CD14-positive monocyte (primary cell): ENCODE results near the gene RABAC1. TPM values are rescaled to one million over a fixed set of nuclear protein-coding genes. Genes with fewer than 3 reads are reported as not detected.

ENCODE experiments used
- DNase-seq, 3 donors: peaks; one replicate each; pipeline ENCODE4 v3.0.0-alpha.2; 2011 to 2022
- H2AFZ ChIP-seq: 2 replicates; pipeline ENCODE4 v1.6.0; 2012; ENCODE audit warnings: mild to moderate bottlenecking, low read depth, low read length, inconsistent platforms; ENCODE audit not compliant: insufficient read depth, poor library complexity, severe bottlenecking
- H3K27ac ChIP-seq, 2 donors: 1 replicate in 1 of 2; 2 replicates in 1 of 2; pipeline ENCODE4 v1.5.1; 2012 to 2013; ENCODE audit warnings: low read length in 2 of 2, control low read depth in 1 of 2, inconsistent platforms in 1 of 2, low read depth in 1 of 2, mild to moderate bottlenecking in 1 of 2
- H3K27me3 ChIP-seq, 2 donors: one replicate each; pipeline versions ENCODE4 v1.6.0 to v1.6.1; 2011 to 2013; ENCODE audit warnings: low read length in 2 of 2; ENCODE audit not compliant: control insufficient read depth in 2 of 2, insufficient read depth in 2 of 2
- H3K36me3 ChIP-seq, 2 donors: replicated peaks in 1 of 2; 1 replicate in 1 of 2; 2 replicates in 1 of 2; pipeline versions ENCODE4 v1.5.1 to v1.6.1; 2012 to 2013; ENCODE audit warnings: low read length in 2 of 2, control low read depth in 1 of 2, inconsistent platforms in 1 of 2, mild to moderate bottlenecking in 1 of 2; ENCODE audit not compliant: insufficient read depth in 2 of 2, control insufficient read depth in 1 of 2
- H3K4me1 ChIP-seq, 2 donors: 1 replicate in 1 of 2; 2 replicates in 1 of 2; pipeline versions ENCODE4 v1.5.1 to v1.6.1; 2012 to 2013; ENCODE audit warnings: low read length in 2 of 2, control low read depth in 1 of 2, inconsistent platforms in 1 of 2, mild to moderate bottlenecking in 1 of 2, moderate library complexity in 1 of 2; ENCODE audit not compliant: insufficient read depth in 2 of 2, control insufficient read depth in 1 of 2
- H3K4me2 ChIP-seq: replicated peaks from 2 replicates; pipeline ENCODE3; 2012; ENCODE audit warnings: low read length, moderate library complexity, mild to moderate bottlenecking; ENCODE audit not compliant: poor library complexity, severe bottlenecking; ENCODE audit errors: extremely low read depth
- H3K4me3 ChIP-seq, 3 experiments: fragments of 200-600 bp in 1 of 3; sonication (generic) in 1 of 3; replicated peaks in 1 of 3; 1 replicate in 2 of 3; 2 replicates in 1 of 3; pipeline ENCODE4 v1.5.1; 2011 to 2013; ENCODE audit warnings: low read length in 3 of 3, mild to moderate bottlenecking in 3 of 3, control low read depth in 2 of 3, low read depth in 2 of 3, inconsistent platforms in 1 of 3, moderate library complexity in 1 of 3
- H3K79me2 ChIP-seq: 2 replicates; pipeline ENCODE4 v1.6.0; 2012; ENCODE audit warnings: mild to moderate bottlenecking, control low read depth, inconsistent platforms, low read length, moderate library complexity; ENCODE audit not compliant: insufficient read depth
- H3K9ac ChIP-seq: 2 replicates; pipeline ENCODE4 v1.6.0; 2017; ENCODE audit warnings: low read length, mild to moderate bottlenecking; ENCODE audit not compliant: insufficient read depth, poor library complexity, severe bottlenecking
- H3K9me3 ChIP-seq, 2 donors: replicated peaks in 1 of 2; 1 replicate in 1 of 2; 2 replicates in 1 of 2; pipeline versions ENCODE4 v1.5.1 to v1.6.1; 2012 to 2013; ENCODE audit warnings: low read length in 2 of 2, control low read depth in 1 of 2; ENCODE audit not compliant: control insufficient read depth in 1 of 2, insufficient read depth in 1 of 2
- H4K20me1 ChIP-seq: 2 replicates; pipeline ENCODE4 v1.6.0; 2012; ENCODE audit warnings: mild to moderate bottlenecking, low read length, control low read depth, moderate library complexity; ENCODE audit not compliant: insufficient read depth
- H3K27ac Mint-ChIP-seq, 7 donors: one replicate each; pipeline ENCODE4 v1.8.0; 2020; ENCODE audit warnings: mild to moderate bottlenecking in 7 of 7, mixed read lengths in 7 of 7, moderate library complexity in 6 of 7, inconsistent platforms in 2 of 7
- H3K27me3 Mint-ChIP-seq, 3 donors: one replicate each; pipeline ENCODE4 v1.8.0; 2021 to 2022; ENCODE audit warnings: low read depth in 3 of 3, mild to moderate bottlenecking in 3 of 3, mixed read lengths in 3 of 3, moderate library complexity in 3 of 3, inconsistent platforms in 1 of 3
- H3K36me3 Mint-ChIP-seq, 2 donors: one replicate each; pipeline ENCODE4 v1.8.0; 2020; ENCODE audit warnings: mixed read lengths in 2 of 2, inconsistent platforms in 1 of 2, mild to moderate bottlenecking in 1 of 2
- H3K4me1 Mint-ChIP-seq: one replicate; pipeline ENCODE4 v1.8.0; 2020; ENCODE audit warnings: mild to moderate bottlenecking, mixed read lengths
- H3K4me3 Mint-ChIP-seq, 2 donors: one replicate each; pipeline ENCODE4 v1.8.0; 2020; ENCODE audit warnings: mild to moderate bottlenecking in 2 of 2, mixed read lengths in 2 of 2, moderate library complexity in 1 of 2
- H3K9me3 Mint-ChIP-seq, 7 donors: one replicate each; pipeline ENCODE4 v1.8.0; 2020 to 2022; ENCODE audit warnings: mixed read lengths in 7 of 7, mild to moderate bottlenecking in 6 of 7, moderate library complexity in 6 of 7, inconsistent platforms in 2 of 7
- WGBS: methylation state at CpG from one replicate; pipeline ENCODE4 v1.1.5; 2013; ENCODE audit warnings: missing lambda C conversion rate; ENCODE audit not compliant: insufficient coverage; 5-methylcytosine and 5-hydroxymethylcytosine counted together
- intact Hi-C, 2 donors: fragments of 100-400 bp; cut with micrococcal nuclease; formaldehyde crosslinking; loops; one replicate each; pipeline versions ENCODE4 v1.15.0 to v1.15.1; 2023
- polyA plus RNA-seq, 3 donors: library from polyadenylated mRNA; depleted of rRNA in 1 of 3; unstranded in 2 of 3; stranded (reverse) in 1 of 3; fragments of 300-500 nt in 2 of 3; fragments of >200 nt in 1 of 3; fragmentation: Illumina TruSeq in 2 of 3; gene quantifications; 1 replicate in 2 of 3; 2 replicates in 1 of 3; pipeline ENCODE4 v1.2.3, GENCODE V29; 2012 to 2021
- TF ChIP-seq, protein P1 (sequence below): fragments of 200-600 bp; IDR thresholded peaks from one replicate; pipeline ENCODE4 v1.8.0; 2022; ENCODE audit warnings: antibody characterized with exemption, mild to moderate bottlenecking

Gene RABAC1
- polyA plus RNA-seq, 3 donors = 126 to 234 (median 202) TPM

DNA sequence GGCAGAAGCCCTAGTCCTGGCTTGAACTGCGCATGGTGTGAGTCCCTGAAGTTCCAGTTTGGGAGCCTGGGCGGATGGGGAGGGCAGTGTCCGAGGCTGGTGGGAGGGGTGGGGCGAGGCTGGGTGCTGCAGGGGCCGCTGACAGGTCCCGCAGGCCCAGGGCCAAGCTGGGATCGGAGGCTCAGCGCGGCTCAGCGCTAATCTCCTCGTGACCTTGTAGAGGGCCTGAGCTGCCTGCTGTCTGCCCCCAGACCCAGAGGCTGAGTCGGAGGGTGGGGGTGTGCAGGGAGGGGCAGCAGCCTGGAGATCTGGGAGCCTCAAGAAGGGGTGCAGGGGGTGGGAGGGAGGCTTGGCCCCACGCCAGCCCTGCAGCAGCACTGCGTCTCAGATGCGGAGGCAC is 31.9 kb upstream of the RABAC1 start:
- TF ChIP-seq, protein P1, sequence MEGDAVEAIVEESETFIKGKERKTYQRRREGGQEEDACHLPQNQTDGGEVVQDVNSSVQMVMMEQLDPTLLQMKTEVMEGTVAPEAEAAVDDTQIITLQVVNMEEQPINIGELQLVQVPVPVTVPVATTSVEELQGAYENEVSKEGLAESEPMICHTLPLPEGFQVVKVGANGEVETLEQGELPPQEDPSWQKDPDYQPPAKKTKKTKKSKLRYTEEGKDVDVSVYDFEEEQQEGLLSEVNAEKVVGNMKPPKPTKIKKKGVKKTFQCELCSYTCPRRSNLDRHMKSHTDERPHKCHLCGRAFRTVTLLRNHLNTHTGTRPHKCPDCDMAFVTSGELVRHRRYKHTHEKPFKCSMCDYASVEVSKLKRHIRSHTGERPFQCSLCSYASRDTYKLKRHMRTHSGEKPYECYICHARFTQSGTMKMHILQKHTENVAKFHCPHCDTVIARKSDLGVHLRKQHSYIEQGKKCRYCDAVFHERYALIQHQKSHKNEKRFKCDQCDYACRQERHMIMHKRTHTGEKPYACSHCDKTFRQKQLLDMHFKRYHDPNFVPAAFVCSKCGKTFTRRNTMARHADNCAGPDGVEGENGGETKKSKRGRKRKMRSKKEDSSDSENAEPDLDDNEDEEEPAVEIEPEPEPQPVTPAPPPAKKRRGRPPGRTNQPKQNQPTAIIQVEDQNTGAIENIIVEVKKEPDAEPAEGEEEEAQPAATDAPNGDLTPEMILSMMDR = no peak
- 87% methylated on average over 14 of the region's 15 CpGs for WGBS
- H2AFZ ChIP-seq = no peak overlapping the region
- H3K79me2 ChIP-seq = no peaks in the 10 kb centered on the region
- H3K9me3 Mint-ChIP-seq = peaks cover 0 to 5% (median 0%) of the 10 kb centered on the region in 7 donors
- H3K4me2 ChIP-seq = no peak overlapping the region
- no peak overlapping the region for H3K9ac ChIP-seq
- no peak overlapping the region for H3K27ac Mint-ChIP-seq
- peaks cover 23 to 36% (median 25%) of the 10 kb centered on the region in 3 donors for H3K27me3 Mint-ChIP-seq
- H3K36me3 ChIP-seq = no peaks in the 10 kb centered on the region
- H4K20me1 ChIP-seq = no peaks in the 10 kb centered on the region
- peaks cover 4 to 13% of the 10 kb centered on the region in 2 donors for H3K4me1 ChIP-seq
- H3K4me1 Mint-ChIP-seq = peaks cover 7% of the 10 kb centered on the region
- intact Hi-C loops = no loop called here
- H3K27ac ChIP-seq = no peak overlapping the region
- H3K27me3 ChIP-seq = peaks cover 4 to 29% of the 10 kb centered on the region in 2 donors
- no peak overlapping the region for H3K4me3 Mint-ChIP-seq
- no peak for DNase-seq
- H3K9me3 ChIP-seq = no peaks in the 10 kb centered on the region
- no peak overlapping the region for H3K4me3 ChIP-seq
- no peaks in the 10 kb centered on the region for H3K36me3 Mint-ChIP-seq

DNA sequence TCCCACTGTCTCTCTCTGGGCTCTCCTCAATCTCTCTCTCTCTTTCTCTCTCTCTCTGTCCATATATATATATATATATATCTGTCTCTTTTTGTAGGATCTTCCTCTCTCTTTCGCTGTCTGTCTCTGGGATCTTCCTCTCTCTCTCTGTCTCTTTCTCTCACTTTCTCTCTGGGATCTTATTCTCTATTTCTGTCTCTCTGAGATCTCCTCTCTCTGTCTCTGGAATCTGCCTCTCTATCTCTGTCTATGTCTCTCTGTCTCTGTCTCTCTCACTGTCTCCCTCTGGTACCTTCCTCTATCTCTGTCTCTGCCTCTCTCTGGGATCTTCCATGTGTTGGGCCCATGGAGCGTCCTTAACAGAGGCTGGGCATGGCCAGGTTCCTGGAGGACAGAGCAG is 31.5 kb upstream of the RABAC1 start:
- no peak overlapping the region for H3K4me3 ChIP-seq
- TF ChIP-seq, protein P1 = no peak
- H3K4me2 ChIP-seq = no peak overlapping the region
- H3K36me3 ChIP-seq = no peaks in the 10 kb centered on the region
- H3K4me1 ChIP-seq = peaks cover 4 to 13% of the 10 kb centered on the region in 2 donors
- Mint-ChIP-seq H3K9me3 (peaks cover 0 to 5% (median 0%) of the 10 kb centered on the region in 7 donors), H3K27me3 (peaks cover 19 to 32% (median 20%) of the 10 kb centered on the region in 3 donors), H3K36me3 (no peaks in the 10 kb centered on the region), H3K4me3 (no peak overlapping the region), H3K27ac (no peak overlapping the region), H3K4me1 (peaks cover 7% of the 10 kb centered on the region)
- H3K27me3 ChIP-seq = peaks cover 4 to 26% of the 10 kb centered on the region in 2 donors
- 100% methylated on average over 2 of the region's 2 CpGs for WGBS
- intact Hi-C loops = no loop called here
- H3K9ac ChIP-seq = no peak overlapping the region
- no peaks in the 10 kb centered on the region for H4K20me1 ChIP-seq
- H2AFZ ChIP-seq = no peak overlapping the region
- no peaks in the 10 kb centered on the region for H3K9me3 ChIP-seq
- no peak for DNase-seq
- no peak overlapping the region for H3K27ac ChIP-seq
- H3K79me2 ChIP-seq = no peaks in the 10 kb centered on the region
